COLO668 (cell line): Measurements from ENCODE around the gene GALNT9.
"Not testable (repeated sequence)": the region's sequence is repeated elsewhere in the genome, so short reads cannot be mapped to it uniquely, and the experiment has no call there.

Experiments
- DNase-seq: peaks from one replicate; lab custom pipeline; 2025; ENCODE audit not compliant: unreplicated experiment; lab: John Stamatoyannopoulos, UW

Gene GALNT9

DNA sequence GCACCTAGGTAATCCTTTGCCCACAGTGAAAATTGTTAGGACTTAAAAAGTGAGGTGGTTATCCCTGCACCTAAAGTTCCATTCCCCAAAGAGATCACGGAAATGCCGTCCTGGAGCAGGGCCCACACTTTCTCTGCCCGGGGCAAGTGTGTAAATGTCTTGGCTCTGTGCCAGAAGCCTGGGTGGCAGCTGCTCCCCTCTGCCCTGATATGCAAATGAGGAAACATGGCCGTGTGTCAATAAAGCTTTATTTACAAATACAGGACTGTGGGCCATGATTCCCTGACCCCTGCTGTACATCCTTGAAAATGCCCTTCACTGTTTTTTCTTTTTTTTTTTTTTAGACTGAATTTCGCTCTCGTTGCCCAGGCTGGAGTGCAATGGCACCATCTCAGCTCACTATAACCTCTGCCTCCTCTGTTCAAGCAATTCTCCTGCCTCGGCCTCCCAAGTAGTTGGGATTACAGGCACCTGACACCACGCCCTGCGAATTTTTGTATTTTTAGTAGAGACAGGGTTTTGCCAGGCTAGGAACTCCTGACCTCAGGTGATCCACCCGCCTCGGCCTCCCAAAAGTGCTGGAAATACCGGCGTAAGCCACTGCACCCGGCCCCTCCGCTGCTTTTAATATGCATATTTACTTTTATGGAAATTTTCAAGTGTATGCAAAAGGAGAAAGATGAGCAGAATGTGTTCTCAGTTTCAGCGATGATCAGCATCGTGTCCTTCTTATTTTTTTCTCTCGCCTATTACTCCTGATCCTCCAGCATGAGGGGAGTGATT is 75.5 kb downstream of the GALNT9 start:
- no peak for DNase-seq

- not testable (repeated sequence) for DNase-seq
Measured at GRCh38 chr12:132252981-132253380, 76.4 kb downstream of the GALNT9 start.

DNA sequence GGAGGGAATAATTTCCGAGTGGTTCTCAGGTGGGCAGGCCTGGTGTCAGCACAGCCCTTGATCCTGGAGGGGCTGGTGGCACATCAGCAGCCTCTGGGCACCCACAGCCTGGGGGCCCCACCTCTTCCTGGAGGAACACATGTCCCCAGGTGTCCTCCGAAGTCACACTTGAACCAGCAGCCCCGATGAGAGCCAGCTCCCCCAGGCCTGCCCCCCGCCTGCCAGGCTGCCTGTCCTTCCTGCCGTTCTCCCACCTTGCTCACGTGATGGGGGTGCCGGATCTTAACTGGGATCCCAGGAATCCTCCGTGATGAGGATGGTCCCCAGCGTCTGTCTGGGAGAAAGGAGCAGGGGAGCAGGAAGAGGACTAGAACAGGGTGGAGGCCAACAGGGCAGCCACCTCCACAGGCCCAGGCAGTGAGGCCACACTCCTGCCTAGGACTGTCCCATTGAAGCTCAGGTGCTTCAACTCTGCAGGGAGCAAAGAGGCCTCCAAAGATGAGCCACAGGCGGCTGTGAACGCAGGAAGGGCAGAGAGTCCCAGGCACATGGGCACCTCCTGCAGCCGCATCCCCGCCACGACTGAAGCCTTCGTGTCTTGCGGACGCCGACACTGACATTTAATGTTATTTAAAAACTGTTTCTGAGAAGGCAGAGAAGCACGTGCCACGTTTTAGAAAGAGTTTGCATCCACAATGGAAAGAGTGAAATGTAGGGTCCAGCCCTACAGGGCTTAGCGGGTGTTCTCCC is 77.5 kb downstream of the GALNT9 start:
- no peak for DNase-seq

DNA sequence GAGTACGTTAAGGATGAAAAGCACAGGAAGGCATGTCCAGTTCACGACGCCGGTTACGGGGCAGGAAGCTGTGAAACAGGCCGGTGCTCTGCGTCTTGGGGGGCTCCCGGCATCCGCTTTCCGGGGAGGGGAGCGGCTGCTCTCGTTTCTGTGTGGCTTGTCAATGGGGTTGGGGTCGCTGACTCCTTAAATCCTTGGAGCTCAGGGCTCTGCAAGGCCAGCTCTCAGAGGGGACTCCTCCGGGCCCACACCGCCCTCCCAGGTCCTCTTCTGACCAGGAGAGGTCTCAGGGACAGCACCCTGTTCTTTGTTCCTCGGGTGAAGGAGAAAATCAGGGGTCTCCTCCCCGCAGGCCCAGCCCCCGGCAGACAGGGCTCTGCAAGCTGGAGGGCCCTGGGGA is 78.1 kb downstream of the GALNT9 start:
- no peak for DNase-seq

DNA sequence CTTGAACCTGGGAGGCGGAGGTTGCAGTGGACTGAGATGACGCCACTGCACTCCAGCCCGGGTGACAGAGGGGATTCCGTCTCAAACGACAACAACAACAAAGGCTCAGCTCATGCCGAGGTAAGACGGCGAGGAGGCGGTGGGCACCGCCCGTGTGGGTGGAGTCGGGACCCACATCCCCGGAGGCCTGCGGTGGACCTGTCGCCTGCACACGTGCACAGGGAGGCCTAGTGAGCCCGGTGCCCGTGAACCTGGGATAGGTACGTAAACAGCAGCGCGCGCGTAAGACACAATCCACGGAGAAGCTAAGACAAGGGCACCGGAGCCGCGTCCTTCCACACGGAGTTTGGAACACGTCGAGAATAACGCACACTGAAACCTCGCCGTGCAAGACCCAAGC is 78.7 kb downstream of the GALNT9 start:
- no peak for DNase-seq

DNA sequence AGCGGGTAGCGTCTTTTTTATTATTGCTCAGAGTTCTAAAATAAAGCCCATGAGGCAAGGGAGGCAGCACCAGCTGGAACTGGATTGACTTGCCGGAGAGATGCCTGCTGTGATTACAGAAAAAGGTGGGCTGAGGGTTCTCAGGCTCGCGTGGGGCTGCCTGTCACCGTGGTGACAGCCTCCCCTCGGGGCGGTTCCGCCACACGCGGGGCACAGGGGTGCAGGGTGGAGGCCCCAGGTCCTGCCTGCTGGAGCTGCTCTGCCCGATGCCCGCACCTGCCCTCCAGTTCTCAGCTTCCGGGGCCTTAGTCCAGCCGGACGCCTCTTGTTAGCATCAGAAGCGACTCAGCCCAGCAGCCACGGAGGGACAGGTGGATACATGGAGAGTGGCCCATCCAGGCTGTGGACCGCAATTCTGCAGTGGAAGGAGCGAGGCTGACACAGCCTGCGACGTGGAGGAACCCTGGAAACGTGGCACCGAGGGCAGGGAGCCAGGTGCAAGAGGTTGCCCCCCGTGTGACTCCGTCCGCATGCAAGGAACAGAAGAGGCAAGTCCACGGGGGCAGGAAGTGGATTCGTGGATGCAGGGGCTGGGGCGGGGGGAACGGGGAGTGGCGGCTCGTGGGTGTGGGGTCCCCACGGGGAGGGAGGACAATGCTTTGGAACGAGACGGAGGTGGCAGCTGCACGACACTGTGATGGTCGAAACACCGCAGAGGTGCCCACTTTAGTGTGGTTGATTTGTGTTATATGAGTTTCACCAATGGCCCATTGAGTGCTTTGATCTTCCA is 79.5 kb downstream of the GALNT9 start:
- DNase-seq, result no peak

DNA sequence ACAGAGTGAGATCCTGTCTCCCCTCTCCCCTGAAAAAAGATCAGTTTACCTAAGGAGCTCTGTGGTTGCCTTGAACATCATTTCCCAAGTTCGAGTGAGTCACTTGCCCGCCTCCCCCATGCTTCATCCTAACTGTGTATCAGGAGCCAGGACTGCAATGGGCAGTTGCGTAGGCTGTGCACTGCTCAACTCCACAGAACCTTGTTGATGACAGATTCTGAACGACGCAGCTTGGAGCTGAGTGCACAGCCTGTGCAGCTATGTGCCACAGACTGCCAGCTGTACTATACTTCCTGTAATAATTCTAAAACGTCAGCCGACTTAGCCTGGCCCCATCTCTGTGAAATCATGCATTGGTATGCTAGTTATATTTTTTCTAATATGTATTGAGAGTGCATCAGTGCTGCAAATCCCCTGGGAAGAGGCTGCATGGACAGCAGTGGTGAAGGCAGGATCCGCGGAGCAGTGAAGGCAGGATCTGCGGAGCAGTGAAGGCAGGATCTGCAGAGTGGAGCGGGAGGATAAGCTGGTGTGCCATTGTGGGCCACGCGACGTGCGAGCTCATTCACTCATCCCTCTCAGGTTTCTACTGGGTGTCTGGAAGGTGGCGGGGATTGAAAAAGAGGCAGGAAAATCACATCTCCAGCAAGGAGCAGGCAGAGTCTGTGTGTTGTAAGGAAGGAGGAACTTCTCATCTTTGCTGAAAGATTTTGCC is 80.8 kb downstream of the GALNT9 start:
- no peak for DNase-seq

- no peak for DNase-seq
Measured at GRCh38 chr12:132247718-132248452, 81.5 kb downstream of the GALNT9 start.

DNA sequence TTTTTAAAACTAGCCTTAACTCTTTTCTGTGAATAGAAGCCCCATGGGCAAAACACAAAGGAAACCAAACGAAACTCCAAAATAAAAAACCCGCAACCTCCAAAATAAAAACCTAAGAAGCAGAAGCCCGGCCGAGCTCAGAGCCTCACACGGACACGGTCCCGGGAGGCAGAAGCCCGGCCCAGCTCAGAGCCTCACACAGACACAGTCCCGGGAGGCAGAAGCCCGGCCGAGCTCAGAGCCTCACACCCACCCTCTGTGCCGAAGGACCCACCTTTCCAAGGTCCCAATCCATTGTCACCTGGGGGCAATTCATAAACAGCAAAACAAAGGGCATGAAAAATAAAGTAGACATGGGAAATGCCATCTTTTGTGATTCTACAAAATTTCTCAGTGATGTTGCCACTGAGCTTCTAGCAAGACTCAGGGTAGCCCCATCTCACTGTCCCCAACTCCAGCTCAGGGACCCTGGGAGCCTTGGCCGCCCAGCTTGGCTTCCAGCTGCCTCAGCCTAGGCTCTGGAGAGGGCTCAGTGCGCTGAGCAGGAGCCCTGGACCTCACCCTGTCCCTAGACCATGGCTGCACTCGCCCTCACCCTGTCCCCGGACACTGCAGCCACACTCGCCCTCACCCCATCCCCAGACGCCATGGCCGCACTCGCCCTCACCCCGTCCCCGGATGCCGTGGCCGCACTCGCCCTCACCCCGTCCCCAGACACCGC is 82.2 kb downstream of the GALNT9 start:
- no peak for DNase-seq

DNA sequence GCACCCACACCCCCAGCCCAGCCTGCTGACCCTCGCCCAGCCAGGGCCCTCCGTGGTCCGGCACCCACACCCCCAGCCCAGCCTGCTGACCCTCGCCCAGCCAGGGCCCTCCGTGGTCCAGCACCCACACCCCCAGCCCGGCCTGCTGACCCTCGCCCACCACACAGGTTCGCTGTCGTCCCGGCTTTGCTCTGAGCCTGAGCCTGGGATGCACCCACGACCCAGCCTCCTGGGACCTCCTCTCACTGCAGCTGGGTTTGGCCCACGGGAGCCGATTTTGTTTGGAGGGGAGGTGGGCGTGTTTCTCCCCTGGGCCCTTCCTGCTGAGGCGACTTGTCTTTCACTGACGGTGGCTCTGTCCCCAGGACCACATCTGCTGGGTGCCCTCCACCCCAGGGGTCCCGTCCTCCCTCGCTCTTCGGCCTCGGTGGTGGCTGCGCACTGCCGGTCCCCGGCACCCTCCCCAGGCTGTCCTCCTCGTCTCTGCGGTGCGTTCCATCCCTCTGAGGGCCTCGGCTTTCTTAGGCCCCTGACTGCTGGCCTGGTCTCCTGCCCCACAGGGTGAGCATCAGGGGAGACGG is 83.8 kb downstream of the GALNT9 start:
- DNase-seq, result no peak

GRCh38 chr12:132244724-132245295 is 84.6 kb downstream of the GALNT9 start:
- no peak for DNase-seq

- no peak for DNase-seq
Measured at GRCh38 chr12:132243596-132244310, 85.6 kb downstream of the GALNT9 start.

DNA sequence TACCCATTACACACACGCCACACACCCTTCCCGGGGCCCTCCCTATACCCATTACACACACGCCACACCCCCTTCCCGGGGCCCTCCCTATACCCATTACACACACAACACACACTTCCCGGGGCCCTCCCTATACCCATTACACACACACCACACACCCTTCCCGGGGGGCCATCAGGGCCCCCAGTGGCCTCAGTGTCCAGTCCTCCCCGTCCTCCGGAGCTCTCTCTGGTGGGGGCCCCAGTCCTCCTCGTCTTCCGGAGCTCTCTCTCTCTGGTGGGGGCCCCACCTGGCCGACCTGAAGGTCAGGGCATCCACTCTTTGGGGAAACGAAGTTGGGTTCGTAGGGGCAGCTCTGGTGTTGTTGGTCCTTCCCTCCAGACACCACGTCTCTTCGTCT is 86.2 kb downstream of the GALNT9 start:
- DNase-seq, result not testable (repeated sequence)

DNA sequence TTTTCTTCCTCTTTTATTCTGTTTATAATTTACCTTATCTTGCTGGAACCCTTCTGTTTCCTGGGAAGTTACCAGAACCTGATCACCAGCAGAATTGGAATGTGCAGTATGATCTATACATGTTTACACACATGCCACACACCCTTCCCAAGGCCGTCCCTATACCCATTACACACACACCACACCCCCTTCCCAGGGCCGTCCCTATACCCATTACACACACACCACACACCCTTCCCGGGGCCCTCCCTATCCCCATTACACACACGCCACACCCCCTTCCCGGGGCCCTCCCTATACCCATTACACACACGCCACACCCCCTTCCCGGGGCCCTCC is 88.8 kb downstream of the GALNT9 start:
- DNase-seq, result not testable (repeated sequence)

DNA sequence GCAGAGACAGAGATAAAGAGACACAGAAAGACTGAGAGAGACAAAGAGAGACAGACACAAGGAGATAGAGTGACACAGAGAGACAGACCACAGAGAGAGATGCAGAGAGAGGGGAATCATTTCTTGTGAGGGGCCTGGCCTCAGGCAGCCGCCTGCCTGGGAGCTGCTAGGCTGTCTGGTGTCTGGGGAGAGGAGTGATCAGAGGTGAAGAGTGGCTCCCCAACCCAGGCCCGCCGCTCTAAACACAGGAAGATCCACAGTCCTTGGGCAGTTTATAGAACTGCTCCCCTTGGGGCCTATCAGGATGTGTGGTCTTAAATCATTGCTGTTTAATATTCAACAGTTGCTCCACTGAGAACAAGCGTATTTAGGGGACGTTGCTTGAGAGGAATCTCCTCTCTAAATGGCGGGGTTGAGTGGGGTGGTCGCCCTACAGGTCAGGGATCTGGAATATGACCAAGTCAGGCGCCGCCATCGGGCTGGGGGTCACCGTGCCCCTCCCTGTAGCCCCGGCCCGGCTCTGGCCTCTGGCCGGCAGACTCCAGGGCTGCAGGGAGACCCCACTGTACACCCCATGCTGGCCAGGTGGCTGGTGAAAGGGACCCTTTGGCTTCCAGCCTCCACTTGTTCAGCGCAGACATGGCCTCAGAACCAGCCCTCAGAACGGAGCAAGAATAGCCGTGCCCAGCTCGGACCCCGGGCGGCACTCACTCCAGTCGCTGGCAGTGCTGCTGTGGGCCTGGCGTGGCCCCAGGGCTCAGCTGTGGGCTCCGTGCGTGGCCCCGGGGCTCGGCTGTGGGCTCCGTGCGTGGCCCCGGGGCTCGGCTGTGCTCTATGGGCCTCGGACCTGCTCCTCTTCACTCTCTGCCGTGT is 89.4 kb downstream of the GALNT9 start:
- DNase-seq, result no peak

GRCh38 chr12:132239392-132239791 is 90.0 kb downstream of the GALNT9 start:
- no peak for DNase-seq

- no peak for DNase-seq
Measured at GRCh38 chr12:132238884-132239283, 90.5 kb downstream of the GALNT9 start.

DNA sequence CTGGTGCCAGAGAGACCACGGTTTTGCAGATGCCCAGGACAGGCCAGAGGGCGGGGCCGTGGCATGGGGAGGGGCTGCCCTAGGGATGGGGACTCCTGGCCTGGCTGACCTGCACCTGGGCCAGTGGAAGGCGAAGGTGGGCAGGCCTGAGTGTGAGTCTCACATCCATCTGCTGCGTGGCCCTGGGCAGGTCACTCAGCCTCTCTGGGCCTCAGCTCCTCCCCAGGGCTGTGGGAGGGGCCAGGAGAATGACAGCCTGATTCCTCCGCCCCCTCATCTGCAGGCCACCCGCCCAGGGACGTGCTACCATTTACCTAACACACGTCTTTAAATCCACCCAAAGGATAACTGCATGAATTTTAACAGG is 90.9 kb downstream of the GALNT9 start:
- no peak for DNase-seq
